Midbrain (tissue), 1 donor: ENCODE results near the gene OR51D1.

Experiments
- DNase-seq: peaks from one replicate; lab custom pipeline; 2025; lab: John Stamatoyannopoulos, UW

The OR51D1 gene

GRCh38 chr11:4645974-4646373, 8.7 kb downstream of the OR51D1 start:
- no peak for DNase-seq

DNA sequence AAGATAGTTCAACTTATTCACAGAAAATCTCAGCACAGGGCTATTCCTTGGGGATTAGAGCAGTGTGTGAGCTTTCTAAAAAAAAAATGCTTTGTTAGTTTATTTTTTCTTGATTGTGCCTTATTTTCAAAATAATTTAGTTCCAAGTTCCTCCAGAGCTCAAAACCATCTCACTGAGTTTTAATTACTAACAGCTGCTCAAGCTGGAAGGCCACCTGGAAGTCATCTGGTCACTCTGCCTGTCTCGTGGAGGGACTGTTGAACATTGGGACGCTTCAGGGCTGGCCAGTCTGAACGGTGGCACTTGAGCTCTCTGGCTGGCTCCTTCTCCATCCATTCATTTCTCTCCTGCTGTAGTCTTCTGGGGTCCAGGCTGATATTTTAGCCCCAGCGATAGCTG, 10.5 kb downstream of the OR51D1 start:
- DNase-seq, result no peak

GRCh38 chr11:4654635-4655369, 17.5 kb downstream of the OR51D1 start:
- DNase-seq, result no peak

- no peak for DNase-seq
Observed at GRCh38 chr11:4658629-4659445, 21.6 kb downstream of the OR51D1 start.

DNA sequence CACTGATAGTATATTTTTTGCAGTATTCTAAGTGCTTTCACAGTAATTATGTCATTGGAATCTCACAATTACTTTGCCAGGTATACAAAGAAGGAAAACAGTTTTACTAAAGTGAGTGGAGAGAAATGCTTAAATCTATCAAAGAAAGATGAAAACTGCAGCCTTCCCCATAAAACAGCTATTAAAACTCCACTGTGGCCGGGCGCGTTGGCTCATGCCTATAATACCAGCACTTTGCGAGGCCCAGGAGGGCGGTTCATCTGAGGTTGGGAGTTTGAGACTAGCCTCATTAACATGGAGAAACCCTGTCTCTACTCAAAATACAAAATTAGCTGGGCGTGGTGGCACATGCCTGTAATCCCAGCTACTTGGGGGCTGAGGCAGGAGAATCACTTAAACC, 25.6 kb downstream of the OR51D1 start:
- DNase-seq, result no peak

- DNase-seq, result no peak
Observed at GRCh38 chr11:4664183-4664582, 26.9 kb downstream of the OR51D1 start.

DNA sequence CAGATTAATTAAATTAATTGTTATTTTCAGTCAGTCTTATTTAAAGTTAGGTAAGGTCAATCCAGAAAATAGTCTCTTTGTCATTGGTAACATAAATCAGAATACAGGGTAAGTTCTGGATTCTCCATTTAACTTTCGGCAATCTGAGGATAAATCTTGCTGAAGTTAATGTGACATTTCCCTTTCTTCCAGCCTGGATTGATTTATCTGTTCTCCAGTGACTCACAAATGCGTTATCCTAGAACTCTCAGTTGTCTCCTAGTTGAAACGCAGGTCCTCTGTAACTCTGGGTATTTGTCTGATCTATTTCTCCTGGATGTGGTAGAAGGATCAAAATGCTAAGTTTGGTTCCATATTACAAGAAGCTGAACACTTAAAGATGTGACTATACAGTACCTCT, 27.5 kb downstream of the OR51D1 start:
- no peak for DNase-seq

- DNase-seq, result no peak
Observed at GRCh38 chr11:4665424-4665823, 28.1 kb downstream of the OR51D1 start.

- DNase-seq, result no peak
Observed at GRCh38 chr11:4671741-4672140, 34.5 kb downstream of the OR51D1 start.

GRCh38 chr11:4672470-4672869, 35.2 kb downstream of the OR51D1 start:
- DNase-seq, result no peak

GRCh38 chr11:4673781-4674180, 36.5 kb downstream of the OR51D1 start:
- DNase-seq, result no peak

DNA sequence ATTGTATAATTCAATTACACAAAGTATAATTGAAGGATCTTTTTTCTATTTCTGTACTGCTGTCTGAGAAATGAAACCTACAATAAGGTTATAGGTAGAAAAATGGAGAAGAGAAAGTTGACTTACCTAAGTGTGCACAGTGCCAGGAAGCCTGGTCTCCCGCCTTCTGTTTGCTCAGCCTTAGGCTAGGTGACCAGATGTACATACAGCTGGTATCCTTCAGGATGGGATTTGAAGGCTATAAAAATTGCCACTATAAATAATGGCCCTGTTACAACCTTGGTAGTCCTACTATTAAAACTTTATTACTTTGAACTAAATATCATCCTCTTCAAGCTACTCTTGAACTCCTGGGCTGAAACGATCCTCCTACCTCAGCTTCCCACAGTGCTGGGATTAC, 40.7 kb downstream of the OR51D1 start:
- no peak for DNase-seq

- DNase-seq, result no peak
Observed at GRCh38 chr11:4680341-4680740, 43.1 kb downstream of the OR51D1 start.

DNA sequence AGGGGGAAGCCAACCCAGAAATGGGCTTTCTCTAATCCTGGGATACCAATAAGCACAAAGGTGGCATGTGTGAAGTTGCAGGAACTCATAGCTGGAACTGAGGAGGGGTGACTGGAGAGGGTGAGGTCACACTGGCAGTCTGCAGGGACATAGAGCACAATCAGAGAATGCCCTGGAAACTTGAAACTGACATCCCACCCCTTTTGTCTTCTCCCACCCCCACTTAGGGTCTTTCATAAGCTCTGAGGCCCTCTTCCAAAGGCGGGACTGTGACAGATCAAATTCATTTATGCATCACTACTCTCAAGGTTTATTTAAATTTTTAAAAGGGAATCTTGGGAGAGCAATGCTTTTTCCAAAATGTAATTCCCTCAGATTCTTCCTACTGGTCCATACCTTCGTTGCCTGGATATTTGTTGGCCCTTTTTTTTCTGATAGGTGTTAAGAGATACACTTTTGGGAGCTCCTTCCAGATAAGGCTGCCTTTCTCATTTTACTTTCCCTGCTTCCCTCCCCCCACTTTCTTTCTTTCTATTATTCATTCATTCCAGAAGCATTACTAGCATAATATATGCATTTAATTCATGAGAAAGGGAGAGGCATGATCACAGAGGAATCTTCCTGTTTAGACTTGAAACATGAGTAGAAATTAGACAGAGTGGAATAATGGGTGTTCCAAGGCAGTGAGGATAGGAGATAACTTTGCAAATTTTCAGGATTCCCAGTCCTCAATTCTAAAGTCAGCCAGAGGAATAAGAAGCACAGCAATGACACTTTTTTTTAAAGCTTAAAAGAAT, 45.5 kb downstream of the OR51D1 start:
- DNase-seq, result no peak

GRCh38 chr11:4684631-4685285, 47.5 kb downstream of the OR51D1 start:
- DNase-seq, result no peak
